Measurements from ENCODE around the gene CRABP2.

DNA sequence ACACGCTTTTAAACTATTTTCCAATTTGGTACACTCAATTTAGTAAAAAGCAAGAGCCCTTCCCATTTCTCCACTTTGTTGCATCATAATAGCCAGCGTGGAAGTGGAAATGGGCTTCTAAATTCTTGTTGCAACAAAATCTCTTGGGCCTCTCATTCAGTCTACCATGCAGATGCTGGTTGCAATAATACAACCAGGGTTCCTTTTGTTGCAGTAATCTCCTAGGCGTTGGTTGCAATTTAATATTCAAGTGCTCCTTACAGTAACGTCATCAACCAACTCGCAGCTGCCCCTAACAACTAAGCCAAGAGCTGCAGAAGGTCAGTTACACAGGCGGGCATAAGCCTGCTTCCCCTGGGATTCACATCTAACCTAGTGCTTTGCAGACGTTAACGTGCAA, 48.8 kb upstream of the CRABP2 start:
- TF ChIP-seq POLR2A (IDR thresholded peaks at IDR 0.05): no peak
- TF ChIP-seq, protein P1, sequence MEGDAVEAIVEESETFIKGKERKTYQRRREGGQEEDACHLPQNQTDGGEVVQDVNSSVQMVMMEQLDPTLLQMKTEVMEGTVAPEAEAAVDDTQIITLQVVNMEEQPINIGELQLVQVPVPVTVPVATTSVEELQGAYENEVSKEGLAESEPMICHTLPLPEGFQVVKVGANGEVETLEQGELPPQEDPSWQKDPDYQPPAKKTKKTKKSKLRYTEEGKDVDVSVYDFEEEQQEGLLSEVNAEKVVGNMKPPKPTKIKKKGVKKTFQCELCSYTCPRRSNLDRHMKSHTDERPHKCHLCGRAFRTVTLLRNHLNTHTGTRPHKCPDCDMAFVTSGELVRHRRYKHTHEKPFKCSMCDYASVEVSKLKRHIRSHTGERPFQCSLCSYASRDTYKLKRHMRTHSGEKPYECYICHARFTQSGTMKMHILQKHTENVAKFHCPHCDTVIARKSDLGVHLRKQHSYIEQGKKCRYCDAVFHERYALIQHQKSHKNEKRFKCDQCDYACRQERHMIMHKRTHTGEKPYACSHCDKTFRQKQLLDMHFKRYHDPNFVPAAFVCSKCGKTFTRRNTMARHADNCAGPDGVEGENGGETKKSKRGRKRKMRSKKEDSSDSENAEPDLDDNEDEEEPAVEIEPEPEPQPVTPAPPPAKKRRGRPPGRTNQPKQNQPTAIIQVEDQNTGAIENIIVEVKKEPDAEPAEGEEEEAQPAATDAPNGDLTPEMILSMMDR (IDR thresholded peaks at IDR 0.05): no peak

Measured in body of pancreas (tissue), 4 donors.